Stimulated activated CD8-positive, alpha-beta memory T cell treated with anti-CD3 and anti-CD28 coated beads, Interleukin-7, amount 100 ng/mL, for 24 hours (primary cell): ENCODE results near the gene FNDC3B.

Source experiments
- DNase-seq: peaks from one replicate; pipeline ENCODE4 v3.0.0-alpha.2; 2020; ENCODE audit warnings: low read depth

Gene FNDC3B

DNA sequence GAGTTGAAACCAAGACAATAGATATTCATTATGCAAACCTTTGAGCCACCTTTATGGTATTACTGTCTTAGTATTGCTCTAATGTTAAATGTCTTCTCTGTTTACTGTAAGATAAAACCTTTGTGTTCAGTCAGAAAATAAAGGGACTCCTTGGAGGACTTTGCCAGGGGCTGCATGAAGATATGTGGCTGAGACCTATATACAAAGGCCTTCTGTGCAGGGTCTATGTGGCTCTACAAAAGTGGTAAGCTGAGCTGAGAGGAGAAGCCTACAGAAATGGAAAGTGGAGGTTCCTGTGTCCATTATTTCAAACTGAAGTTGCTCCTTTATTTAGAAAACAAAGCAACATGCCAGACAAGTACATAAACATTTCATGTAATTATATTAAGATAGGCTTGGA lies 131.5 kb downstream of the FNDC3B start:
- no peak for DNase-seq

DNA sequence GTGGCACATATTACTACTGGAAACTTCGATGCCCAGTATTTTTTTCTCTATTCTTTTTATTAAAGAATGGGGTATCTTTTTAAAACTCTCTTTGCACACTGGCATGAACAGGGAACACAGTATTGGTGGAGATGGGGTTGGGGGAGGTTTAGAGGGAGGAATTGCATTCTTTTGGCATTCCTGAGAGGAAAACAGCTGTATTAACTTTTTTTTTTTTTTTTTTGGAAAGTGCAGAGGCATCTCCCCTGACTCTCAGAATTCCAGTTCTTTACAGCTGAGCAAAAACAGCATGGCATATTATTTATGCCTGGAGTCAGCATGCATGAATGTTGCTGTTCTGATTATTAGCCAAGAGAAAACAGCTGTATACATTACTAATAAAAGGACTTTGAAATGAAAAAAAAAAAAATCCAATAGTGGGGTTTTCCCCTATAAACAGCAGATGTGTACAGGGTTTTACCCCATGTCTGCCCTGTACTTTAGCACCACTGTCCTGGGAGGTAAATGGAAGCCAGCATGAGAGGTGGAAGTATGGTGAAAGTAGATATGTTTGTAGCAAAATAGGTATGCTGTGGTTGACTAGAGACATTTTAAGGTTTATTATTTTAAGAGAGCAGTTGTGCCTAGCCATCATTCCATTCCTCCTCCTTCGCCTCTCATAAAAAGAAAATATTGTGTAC lies 132.2 kb downstream of the FNDC3B start:
- DNase-seq: no peak

DNA sequence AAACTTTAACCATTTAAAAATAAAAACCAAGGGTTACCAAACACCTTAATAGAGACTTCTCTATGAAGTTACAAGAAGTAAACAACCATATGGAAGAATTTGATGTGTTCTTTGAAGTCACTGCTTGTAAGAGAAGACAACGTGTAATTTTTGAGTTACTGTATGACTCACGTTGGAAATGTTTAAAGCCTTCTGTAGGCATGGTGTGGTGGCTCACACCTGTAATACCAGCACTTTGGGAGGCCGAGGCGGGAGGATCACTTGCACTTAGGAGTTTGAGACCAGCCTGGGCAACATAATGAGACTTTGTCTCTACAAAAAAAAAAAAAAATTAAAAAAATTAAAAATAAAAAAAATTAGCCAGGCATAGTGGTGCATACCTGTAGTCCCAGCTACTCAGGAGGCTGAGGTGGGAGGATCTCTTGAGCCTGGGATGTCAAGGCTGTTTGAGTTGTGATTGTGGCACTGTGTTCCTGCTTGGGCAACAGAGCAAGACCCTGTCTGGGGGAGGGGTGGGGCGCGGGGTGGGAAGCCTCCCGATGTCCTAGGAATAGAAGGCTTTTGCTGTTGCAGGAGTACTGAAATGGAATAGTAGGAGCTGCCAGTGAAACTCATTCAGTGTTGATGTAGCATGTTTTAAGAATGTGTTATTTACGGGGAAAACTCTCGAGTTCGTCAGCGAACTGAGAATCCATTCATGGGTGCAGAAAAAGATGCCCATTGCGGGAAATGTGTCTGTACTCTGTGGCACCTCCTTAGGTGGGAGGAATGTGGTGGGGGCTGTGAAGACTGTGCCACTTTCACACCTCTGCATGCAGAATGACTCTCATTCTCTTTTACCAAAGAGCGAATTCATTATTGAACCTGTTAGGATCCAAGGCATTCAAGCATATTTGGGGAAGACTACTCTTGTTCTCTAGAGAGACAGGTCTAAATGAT lies 134.2 kb downstream of the FNDC3B start:
- DNase-seq: no peak

DNA sequence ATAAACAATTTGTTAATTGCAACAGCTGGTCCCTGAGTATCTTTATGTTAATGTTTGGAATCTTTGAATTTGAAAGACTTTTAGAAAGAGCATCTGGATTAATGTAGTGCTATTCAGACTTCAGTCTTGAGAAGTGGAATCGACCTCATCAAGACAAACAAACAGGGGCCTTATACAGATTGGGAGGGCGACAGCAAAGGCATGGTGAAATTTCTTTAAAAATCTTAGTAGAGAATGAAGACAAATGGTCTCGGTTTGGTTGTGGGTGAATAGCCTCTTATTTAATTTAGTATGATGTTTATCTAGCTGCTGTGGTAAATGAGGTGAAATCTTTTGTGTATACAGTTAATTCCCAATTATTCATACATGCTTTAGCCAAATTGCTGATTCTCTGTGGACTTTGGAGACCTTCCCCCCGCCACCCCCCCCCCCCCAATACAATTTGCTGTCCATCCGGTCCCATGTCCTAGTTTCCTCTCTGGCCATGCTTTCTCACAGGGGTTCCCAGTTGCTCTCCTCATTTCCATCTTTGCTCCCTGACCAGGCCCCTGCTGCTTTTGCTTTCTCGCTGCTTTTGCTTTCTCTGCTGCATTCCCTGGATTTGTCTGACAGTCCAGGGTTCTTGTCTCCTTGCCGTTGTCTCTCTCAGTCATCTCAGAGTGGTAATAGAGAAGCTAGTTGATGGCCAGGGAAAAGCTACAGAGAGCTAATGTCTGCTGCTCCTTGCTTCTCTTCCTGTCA lies 135.3 kb downstream of the FNDC3B start:
- no peak for DNase-seq

DNA sequence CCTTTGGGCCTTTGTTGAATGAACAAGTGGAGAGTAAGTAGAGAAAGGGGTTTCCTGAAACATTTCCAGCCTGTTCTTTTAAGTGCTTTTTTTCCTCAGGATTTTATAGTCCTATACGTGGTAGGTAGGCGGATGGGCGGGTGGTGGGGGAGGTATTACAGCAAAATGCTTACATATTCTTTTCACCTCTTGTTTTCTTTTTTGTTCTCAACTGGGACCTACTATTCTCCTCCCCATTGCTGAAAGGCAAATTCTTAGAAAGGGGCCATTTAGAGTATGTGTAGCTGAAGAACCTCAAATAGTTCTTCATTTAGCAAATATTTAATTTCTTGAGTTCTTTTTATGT lies 135.8 kb downstream of the FNDC3B start:
- no peak for DNase-seq

DNA sequence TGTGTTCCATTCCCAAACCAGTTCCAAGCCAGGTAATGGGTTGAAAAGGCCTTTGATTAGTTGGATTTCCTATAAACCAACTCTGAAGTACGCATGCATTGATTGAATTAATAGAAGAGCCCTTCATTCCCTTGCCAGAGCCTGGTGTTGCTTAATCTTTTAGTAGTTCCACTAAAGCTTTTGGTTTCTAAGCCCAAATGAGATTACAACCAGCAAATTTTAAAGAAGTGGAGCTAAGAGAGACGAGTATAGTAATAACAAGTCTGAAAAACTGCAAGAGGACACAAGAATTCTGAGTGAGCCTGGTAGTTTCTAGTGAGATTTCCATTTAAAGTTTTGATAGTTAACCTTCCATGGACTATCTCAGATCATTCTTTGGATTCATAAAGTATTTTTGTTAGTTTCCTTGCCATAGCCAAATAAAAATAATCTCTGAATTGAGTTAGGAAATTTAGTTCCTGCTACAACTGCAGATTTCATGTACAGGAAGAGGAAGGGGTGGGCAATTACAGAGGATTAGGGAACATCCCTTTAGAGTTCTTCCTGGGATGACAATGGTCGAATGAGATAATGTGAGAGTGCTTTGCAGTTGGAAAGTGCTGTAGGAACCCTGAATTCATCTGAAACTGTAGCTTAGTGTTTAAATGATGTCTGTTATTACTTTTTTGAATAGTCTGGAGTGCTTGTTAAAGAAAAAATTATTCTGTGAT lies 136.8 kb downstream of the FNDC3B start:
- no peak for DNase-seq

DNA sequence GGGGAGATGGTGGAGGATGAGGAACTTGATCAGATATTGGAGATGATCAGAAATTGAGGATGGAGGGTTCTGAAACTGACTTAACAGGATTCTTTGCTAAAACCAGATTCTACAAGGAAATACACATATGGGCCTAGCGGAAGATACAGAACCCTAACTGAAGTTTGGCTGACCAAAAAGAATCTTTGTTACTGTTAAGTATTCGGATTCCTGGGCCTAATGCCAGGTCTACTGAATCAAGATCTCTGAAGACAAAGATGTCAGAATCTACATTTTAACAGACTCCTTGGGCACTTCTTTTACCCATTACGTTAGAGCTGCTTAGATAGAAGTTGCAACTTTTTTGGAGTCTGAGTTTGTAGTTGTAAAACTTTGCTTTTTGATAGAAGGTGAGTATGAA lies 137.7 kb downstream of the FNDC3B start:
- DNase-seq: no peak

DNA sequence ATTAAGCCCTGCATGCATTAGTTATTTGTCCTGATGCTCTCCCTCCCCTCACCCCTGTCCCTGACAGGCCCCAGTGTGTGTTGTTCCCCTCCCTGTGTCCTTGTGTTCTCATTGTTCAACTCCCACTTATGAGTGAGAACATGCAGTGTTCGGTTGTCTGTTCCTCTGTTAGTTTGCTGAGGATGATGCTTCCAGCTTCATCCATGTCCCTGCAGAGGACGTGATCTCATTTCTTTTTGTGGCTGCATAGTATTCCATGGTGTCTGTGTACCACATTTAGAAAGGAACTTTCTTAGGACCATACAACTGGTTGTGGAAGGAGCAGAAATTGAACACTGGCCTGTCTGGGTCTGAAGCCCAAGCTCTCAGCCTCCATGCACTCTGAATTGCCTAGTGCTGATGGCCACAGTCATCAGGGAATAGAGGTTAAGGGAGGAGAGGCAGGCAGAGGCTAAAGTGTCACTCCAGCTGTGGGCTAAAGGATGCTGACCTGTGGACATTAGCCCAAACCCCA lies 138.5 kb downstream of the FNDC3B start:
- DNase-seq: no peak

DNA sequence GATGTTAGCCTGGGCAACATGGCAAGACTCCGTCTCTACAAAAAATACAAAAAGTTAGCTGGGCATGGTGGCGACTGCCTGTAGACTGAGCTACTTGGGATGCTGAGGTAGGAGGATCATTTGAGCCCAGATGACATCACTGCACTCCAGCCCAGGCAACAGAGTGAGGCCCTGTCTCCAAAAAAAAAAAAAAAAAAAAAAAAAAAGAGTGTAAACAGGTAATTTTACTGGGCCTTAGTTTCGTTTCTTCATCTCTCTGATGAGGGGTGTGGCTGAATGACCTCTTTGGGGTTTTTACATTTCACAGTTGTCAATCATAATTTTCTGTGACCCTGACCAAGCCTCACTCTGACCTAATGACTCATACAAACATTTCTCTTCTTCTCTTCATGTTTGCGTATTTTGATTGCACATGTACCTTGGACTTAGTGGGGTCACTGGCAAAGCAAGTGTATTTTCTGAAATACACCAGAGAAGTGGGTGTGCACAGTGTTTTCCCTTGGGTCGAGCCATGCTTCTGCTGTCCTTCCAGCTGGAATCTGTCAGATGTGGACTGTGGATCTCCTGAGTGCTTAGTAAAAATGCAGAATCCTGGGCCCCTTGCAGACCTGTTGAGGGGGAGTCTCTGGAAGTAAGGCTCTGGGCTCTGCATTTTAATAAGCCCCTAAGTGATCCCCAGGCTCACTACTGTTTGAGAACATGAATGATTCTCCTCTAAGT lies 140.5 kb downstream of the FNDC3B start:
- DNase-seq: no peak

DNA sequence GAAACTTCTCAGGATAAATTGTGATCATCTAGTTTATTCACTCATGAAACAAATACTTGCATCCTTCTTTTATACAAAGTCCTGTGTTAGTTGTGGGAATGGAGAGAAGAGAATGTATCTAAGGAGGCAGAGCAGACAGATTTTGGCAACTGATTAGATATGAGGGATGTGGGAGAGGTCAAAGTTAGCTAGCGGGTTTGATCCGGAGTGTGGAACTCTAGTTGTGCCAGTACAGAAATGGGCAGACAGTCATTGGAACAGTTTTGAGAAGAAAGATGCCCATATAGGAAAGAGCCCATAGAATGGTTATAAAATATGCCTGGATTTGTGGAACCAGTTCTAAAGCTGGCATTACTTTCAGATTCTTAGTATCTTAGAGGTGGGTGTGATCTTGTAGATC lies 141.1 kb downstream of the FNDC3B start:
- DNase-seq: no peak

DNA sequence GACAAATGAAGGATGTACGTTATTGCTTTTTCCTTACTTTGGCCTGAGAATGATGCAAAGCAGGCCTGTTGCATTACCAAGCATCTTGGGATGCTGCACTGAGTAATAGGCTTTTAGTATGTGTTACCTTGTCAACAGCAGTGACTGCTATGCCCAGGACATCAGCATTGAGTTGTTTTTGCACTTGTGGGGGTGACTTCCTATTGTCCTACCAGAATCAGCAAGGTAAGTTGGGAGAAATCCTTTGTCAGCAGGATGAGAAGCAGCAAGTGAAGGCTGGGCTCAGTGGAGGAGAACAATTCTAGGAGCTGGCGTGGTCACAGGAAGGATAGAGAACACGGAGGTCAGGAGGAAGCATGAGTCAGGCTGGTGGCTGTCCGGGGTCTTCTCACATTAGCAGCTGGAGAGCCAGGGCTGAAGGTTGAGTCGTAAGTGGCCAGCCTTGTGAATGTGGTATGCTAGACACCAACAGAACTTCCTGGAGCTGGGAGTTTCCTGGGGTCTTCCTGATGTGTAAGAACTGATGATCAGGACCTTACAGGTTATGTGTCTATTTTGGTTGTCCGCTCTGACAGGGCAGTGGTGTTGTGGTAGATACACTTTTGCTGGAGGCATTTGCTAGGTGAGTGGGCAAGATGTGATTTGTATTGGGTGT lies 142.7 kb downstream of the FNDC3B start:
- DNase-seq: no peak

DNA sequence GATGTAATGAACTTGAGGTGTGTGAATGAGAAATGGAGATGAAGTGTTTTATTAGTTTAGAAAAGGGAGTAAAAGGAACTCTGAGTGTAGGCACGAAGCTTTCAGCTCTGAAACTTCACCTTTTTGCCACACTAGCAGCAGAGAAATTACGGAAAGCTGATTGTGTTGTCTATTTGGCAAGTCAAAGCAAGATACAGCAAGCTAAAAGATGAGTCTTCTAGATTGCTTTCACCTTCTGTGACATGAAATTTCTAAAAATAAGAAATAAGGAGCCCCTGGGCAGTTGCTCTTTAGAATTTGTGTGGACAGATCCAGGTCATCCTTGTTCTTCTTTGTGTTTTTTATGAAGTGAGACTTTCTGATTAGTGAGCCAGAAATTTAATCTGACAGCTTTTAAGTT lies 143.4 kb downstream of the FNDC3B start:
- DNase-seq: no peak

DNA sequence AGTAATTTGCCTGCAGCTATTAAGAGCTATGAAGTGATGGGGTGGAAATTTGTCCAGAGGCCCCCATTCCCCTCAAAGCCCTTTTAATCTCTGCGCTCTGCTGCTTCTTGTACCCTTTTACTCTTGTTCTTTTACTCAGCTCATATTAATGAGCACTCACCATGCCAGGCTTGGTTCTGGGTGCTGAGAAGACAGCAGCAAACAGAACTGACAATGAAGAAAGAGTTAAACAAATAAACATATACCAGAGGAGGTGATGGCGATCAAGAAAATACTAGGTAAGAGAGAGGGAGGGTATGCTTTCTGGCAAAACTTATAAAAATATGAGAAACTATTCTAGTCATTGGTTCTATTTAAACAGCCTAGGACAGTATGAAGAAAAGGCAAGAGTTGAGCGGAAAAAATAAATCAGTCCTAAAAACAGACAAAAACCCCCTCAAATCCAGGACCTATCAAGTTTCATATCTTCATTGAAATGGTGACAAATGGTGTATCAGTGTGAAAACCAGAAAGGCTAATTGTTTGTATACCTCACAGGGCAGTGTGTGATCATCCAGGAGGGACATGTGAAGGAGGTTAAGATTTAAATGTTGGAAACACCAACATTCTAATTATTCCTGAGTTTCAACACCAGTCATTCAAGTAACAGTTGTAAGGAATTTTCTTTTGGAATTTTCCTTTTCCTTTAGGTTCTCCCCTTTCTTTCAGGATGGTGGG lies 144.9 kb downstream of the FNDC3B start:
- DNase-seq: no peak

DNA sequence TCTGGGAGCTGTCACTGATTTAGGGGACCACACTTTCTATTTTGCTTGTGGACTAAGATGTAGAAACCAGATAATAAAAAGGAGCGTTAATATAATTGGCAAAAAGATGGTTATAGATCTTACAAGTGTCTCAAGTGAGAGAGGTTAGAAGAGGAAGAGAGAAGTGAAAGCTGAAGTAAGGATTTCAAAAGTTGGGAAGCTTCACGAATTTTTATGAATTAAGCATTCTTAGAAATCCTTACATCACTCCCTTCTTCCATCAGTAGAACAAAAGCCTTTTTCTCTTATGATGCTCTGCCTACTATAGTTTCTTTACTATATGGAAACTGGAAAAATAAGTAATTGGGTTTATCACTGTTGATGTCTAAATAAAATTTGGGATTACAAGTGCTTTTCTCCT lies 146.5 kb downstream of the FNDC3B start:
- DNase-seq: no peak

DNA sequence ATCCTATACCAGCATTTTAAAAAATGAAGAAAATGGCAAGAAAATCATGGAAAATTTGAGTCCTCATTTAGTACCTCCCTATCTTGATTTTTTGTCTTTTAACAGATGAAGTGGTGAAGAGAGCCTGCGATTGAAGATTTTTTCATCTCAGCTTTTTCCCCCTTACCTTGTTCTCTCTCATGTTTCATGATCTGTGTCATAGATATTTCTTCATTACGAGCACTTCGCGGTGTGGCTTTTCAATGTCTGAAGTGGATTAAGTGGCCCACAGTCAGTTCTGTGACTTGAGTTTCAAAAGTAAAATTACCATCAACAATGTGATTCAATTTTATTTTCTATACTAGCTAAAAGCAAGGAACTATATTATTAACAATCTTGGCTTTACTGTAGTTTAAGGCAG lies 147.2 kb downstream of the FNDC3B start:
- DNase-seq: no peak

DNA sequence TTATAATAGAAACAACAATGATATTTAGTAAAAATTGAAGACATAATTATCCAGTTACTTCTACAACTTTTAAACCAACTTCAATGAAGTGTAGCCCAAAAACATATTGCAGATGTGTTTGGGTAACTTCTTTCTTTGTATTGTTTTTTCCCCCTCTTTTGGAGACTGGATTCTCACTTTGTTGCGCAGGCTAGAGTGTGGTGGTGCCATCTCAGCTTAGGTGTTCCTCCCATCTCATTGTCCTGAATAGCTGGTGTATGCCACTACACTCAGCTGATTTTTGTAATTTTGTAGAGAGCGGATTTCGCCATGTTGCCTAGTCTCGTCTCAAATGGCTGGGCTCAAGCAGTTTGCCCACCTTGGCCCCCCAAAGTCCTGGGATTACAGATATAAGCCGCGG lies 148.1 kb downstream of the FNDC3B start:
- DNase-seq: no peak

DNA sequence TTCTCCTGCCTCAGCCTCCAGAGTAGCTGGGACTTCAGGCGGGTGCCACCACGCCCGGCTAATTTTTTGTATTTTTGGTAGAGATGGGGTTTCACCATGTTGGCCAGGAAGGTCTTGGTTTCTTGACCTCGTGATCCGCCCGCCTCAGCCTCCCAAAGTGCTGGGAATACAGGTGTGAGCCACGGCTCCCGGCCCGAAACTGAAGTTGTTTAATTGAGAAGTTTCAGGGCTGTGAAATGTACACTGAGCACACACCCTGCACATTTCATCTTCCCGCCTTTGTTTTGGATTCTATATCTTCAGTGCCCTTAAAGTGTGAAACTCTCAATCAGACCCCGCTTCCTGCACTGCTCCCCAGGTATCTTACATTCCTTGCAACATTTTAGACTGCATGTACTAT lies 149.1 kb downstream of the FNDC3B start:
- DNase-seq: no peak

DNA sequence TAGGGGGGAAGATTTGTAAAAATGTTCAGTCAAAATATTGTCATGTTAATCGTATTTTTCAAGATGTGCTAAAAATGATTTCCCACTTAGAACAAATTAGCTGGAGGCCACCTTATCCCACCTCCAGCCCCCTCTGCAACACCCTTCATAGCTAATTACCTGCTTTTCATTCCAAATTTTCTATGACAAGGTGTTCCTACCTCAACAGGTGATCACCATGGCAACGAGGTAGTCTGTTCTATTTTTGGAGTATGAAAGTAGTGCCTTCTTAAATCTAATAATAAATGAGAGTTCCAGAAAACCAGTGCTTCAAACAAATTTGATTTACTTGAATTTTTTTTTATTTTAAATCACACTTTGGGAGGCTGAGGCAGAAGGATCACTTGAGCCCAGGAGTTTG lies 149.8 kb downstream of the FNDC3B start:
- DNase-seq: no peak

DNA sequence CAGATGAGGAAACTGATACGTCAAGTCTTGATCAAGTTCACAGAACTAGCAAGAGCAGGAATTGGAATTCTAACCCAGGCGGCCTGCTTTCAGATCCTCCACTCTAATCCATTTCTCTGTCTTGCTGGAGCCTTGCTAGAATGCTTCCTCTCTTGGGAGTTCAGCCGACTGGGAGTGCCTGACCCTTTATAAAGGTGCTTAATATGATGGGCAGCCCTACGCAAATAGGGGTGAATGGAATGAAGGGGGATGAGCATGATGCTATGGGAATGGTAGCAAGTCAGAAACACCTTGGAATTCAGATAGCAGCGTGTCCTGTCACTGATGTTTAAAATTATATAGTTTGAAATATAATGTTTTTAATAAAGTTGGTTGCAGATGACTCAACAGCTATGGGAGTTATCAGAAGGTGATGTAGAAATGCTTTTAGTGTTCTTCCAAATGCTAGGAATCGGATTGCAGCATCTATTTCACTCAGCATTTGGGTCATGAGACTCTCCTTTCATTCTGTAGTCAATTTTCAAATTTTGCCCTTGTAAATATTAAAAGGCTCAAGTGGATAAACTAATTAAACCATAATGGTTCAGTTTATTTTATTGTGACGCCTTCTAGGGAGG lies 150.7 kb downstream of the FNDC3B start:
- no peak for DNase-seq

DNA sequence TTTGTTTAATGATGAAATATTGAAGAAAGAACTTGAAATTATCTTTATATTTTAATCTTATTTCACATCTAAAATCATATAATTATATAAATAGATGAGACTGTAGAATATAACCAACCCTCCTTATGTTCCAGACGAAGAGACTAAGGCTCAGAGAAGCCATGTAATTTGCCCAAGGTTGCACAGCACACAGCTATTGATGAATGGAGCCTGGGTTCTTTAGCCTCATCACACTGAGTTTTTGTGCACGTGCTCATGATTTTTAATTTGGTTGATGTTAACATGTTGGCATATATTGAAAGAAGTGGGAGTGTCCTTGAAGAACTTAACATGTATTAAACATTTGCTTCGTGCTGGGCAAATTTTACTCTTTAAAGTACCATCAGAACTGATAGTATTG lies 151.6 kb downstream of the FNDC3B start:
- DNase-seq: no peak
